Pons (tissue), 1 donor: ENCODE results near the gene ZNF91.
"Not testable (repeated sequence)": the region's sequence is repeated elsewhere in the genome, so short reads cannot be mapped to it uniquely, and the experiment has no call there.

Source experiments
- DNase-seq: peaks from one replicate; pipeline ENCODE4 v3.0.0-alpha.2; 2016; ENCODE audit warnings: low spot score

Gene ZNF91

DNA sequence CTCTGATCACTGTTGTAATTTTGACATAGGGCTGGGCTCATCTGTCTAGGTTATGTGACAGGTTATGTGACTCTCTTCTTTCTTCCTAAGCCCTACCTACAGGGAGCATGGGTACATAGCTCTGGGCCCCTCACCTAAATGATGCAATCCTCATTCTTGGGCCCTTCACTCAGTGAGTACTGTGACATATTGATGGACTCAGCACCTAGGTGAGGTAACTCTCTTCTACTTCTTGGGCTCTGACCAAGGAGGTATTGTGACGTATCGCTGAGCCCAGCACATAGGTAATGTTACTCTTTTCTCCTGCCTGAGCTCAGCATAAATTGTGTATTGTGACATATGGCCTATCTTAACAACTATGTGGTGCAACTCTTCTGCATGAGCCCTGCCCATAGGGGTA is 76.3 kb downstream of the ZNF91 start:
- DNase-seq: not testable (repeated sequence)

DNA sequence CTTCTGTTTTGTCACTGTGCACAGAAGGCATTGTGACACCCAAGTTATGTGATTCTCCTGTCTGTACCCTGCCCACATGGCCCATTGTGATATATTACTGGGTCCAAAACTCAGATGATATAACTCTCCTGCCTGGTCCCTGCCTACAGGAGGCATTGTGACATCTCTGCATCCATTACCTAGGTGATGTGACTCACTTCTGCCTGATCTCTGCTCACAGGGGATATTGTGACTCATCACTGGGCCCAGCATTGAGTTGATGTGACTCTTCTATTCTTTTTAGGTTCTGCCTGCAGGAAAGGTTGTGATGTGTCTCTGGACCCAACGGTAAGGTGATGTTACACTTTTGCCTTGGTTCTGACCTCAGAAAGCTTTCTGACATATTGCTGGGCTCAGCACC is 77.1 kb downstream of the ZNF91 start:
- no peak for DNase-seq

- DNase-seq: no peak
These were observed 80.0 kb downstream of the ZNF91 start for GRCh38 chr19:23315286-23315685.

- DNase-seq: no peak
These were observed 80.6 kb downstream of the ZNF91 start for GRCh38 chr19:23314505-23315251.

GRCh38 chr19:23313196-23313595 is 82.1 kb downstream of the ZNF91 start:
- no peak for DNase-seq

DNA sequence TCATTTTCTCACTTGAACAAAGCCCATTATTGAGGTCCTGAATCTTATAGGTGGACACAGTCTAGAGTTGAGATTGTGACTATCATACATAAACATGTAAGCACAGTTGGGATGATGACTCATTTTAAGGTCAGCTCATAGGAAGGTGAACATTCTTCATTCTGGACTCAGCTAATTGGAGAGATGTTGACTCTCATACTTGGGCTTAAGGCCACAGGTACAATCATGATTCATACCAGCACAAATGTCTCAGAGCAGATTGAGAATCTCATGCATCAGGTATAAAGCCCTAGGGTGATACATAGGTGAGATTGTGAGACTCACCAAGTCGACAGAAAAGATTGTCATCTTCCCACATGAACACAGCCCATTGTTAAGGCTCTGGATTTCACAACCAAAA is 82.8 kb downstream of the ZNF91 start:
- no peak for DNase-seq

GRCh38 chr19:23311551-23311950 is 83.7 kb downstream of the ZNF91 start:
- DNase-seq: no peak

- no peak for DNase-seq
These were observed 84.5 kb downstream of the ZNF91 start for GRCh38 chr19:23310729-23311211.

GRCh38 chr19:23309926-23310325 is 85.3 kb downstream of the ZNF91 start:
- no peak for DNase-seq

DNA sequence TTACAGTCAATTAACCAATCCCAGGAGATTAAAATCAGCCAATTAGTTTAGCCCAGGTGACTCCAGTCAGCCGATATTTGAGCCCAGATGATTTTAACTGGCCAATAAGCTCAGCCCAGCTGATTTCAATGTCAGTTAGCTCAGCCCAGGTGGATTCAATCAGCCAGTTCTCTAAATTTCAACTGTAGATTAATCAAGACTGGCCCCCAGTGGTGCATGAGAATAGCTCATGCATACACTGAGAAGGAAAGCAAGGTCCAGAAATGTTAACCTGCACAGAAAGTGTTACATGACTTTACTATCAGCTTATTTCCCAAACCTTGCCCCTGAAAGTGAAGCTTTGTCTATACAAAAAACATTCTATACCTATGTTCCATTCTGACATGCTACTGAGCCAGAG is 89.7 kb downstream of the ZNF91 start:
- DNase-seq: no peak

GRCh38 chr19:23304238-23304637 is 91.0 kb downstream of the ZNF91 start:
- no peak for DNase-seq

DNA sequence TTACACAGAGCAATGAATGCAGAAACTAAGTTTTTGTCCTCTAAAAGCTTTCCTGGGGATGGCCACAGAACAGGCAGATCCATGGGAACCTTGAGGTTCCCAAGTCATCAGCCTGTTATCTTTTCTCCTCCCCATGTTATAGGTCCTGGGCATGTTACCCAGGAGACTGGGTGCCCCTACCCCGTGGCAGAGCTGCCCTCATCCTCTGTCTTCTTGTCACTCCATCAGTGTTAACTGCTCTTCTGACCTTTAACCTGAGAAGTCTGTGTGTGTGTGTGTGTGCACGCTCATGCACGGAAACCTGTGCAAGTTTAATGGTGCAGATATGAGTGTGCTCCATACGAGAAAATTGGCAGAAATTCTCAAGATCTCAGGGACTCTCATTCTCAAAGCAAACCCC is 101.1 kb downstream of the ZNF91 start:
- DNase-seq: no peak

GRCh38 chr19:23289966-23290365 is 105.3 kb downstream of the ZNF91 start:
- DNase-seq: not testable (repeated sequence)
